SJSA1 (cell line): ENCODE data around the gene DLG5. TPM values are rescaled to one million over a fixed set of nuclear protein-coding genes. Genes with fewer than 3 reads are reported as not detected.

Experiments
- DNase-seq, 2 experiments: peaks; one replicate each; pipeline ENCODE4 v3.0.0-alpha.2; 2015 to 2020; ENCODE audit warnings: low spot score in 2 of 2, low read depth in 1 of 2
- H3K27ac ChIP-seq: fragments of 250-450 bp; sonication (Bioruptor Pico); 2 replicates; pipeline ENCODE4 v1.5.1; 2020; ENCODE audit warnings: mild to moderate bottlenecking, moderate library complexity
- H3K27me3 ChIP-seq: fragments of 250-450 bp; sonication (Bioruptor Pico); replicated peaks from 2 replicates; pipeline ENCODE4 v1.5.1; 2020; ENCODE audit warnings: mild to moderate bottlenecking, moderate library complexity
- H3K36me3 ChIP-seq: fragments of 250-450 bp; sonication (Bioruptor Pico); 2 replicates; pipeline ENCODE4 v1.5.1; 2020; ENCODE audit warnings: mild to moderate bottlenecking
- H3K4me1 ChIP-seq: fragments of 250-450 bp; sonication (Bioruptor Pico); replicated peaks from 2 replicates; pipeline ENCODE4 v1.6.1; 2021; ENCODE audit warnings: mild to moderate bottlenecking
- H3K4me3 ChIP-seq: fragments of 250-450 bp; sonication (Bioruptor Pico); 2 replicates; pipeline ENCODE4 v1.5.1; 2020; ENCODE audit warnings: mild to moderate bottlenecking
- H3K9me3 ChIP-seq: fragments of 250-450 bp; sonication (Bioruptor Pico); replicated peaks from 2 replicates; pipeline ENCODE4 v1.5.1; 2020; ENCODE audit warnings: mild to moderate bottlenecking
- total RNA-seq: library from RNA; depleted of rRNA; stranded (reverse); fragments of >200 nt; shearing (Covaris generic); gene quantifications from 2 replicates; pipeline ENCODE4 v1.2.3, GENCODE V29; 2014

DLG5 gene
- total RNA-seq, 1 experiment from 2014 or later: 27.6 TPM

GRCh38 chr10:77840636-77841035 is 85.9 kb downstream of the DLG5 start:
- no peak overlapping the region for H3K27ac ChIP-seq
- no peaks in the 10 kb centered on the region for H3K9me3 ChIP-seq
- H3K4me3 ChIP-seq: no peak overlapping the region
- H3K27me3 ChIP-seq: no peaks in the 10 kb centered on the region
- DNase-seq: no peak
- peaks cover 14% of the 10 kb centered on the region for H3K4me1 ChIP-seq
- peaks cover 63% of the 10 kb centered on the region for H3K36me3 ChIP-seq

GRCh38 chr10:77837925-77838595 is 88.5 kb downstream of the DLG5 start:
- no peak for DNase-seq
- Histone ChIP-seq H3K4me1 (no peaks in the 10 kb centered on the region), H3K27ac (no peak overlapping the region), H3K36me3 (peaks cover 74% of the 10 kb centered on the region), H3K4me3 (no peak overlapping the region), H3K9me3 (no peaks in the 10 kb centered on the region), H3K27me3 (no peaks in the 10 kb centered on the region)

- no peaks in the 10 kb centered on the region for H3K4me1 ChIP-seq
- no peak for DNase-seq
- no peak overlapping the region for H3K27ac ChIP-seq
- no peaks in the 10 kb centered on the region for H3K9me3 ChIP-seq
- H3K36me3 ChIP-seq: peaks cover 74% of the 10 kb centered on the region
- H3K27me3 ChIP-seq: no peaks in the 10 kb centered on the region
- no peak overlapping the region for H3K4me3 ChIP-seq
Measured at GRCh38 chr10:77837248-77837924, 89.2 kb downstream of the DLG5 start.

- Histone ChIP-seq H3K9me3 (no peaks in the 10 kb centered on the region), H3K4me3 (no peak overlapping the region), H3K4me1 (no peaks in the 10 kb centered on the region), H3K27ac (no peak overlapping the region), H3K27me3 (no peaks in the 10 kb centered on the region), H3K36me3 (peaks cover 75% of the 10 kb centered on the region)
- DNase-seq: no peak
Measured at GRCh38 chr10:77836299-77836820, 90.2 kb downstream of the DLG5 start.

GRCh38 chr10:77835669-77836086 is 90.9 kb downstream of the DLG5 start:
- Histone ChIP-seq H3K27ac (no peak overlapping the region), H3K4me3 (no peak overlapping the region), H3K9me3 (no peaks in the 10 kb centered on the region), H3K4me1 (no peaks in the 10 kb centered on the region), H3K36me3 (peaks cover 71% of the 10 kb centered on the region), H3K27me3 (no peaks in the 10 kb centered on the region)
- no peak for DNase-seq

- no peaks in the 10 kb centered on the region for H3K9me3 ChIP-seq
- H3K36me3 ChIP-seq: peaks cover 72% of the 10 kb centered on the region
- no peak overlapping the region for H3K27ac ChIP-seq
- no peak overlapping the region for H3K4me3 ChIP-seq
- no peaks in the 10 kb centered on the region for H3K27me3 ChIP-seq
- H3K4me1 ChIP-seq: no peaks in the 10 kb centered on the region
- no peak for DNase-seq
Measured at GRCh38 chr10:77834943-77835668, 91.4 kb downstream of the DLG5 start.

- no peak overlapping the region for H3K4me3 ChIP-seq
- no peaks in the 10 kb centered on the region for H3K27me3 ChIP-seq
- H3K4me1 ChIP-seq: no peaks in the 10 kb centered on the region
- no peaks in the 10 kb centered on the region for H3K9me3 ChIP-seq
- H3K36me3 ChIP-seq: peaks cover 78% of the 10 kb centered on the region
- DNase-seq: no peak
- no peak overlapping the region for H3K27ac ChIP-seq
Measured at GRCh38 chr10:77834540-77834939, 92.0 kb downstream of the DLG5 start.

GRCh38 chr10:77833792-77834191 is 92.8 kb downstream of the DLG5 start:
- H3K36me3 ChIP-seq: peaks cover 79% of the 10 kb centered on the region
- no peaks in the 10 kb centered on the region for H3K4me1 ChIP-seq
- no peak for DNase-seq
- no peaks in the 10 kb centered on the region for H3K9me3 ChIP-seq
- H3K4me3 ChIP-seq: no peak overlapping the region
- no peak overlapping the region for H3K27ac ChIP-seq
- no peaks in the 10 kb centered on the region for H3K27me3 ChIP-seq

- no peaks in the 10 kb centered on the region for H3K27me3 ChIP-seq
- no peak for DNase-seq
- H3K9me3 ChIP-seq: no peaks in the 10 kb centered on the region
- H3K36me3 ChIP-seq: peaks cover 74% of the 10 kb centered on the region
- no peaks in the 10 kb centered on the region for H3K4me1 ChIP-seq
- no peak overlapping the region for H3K4me3 ChIP-seq
- H3K27ac ChIP-seq: no peak overlapping the region
Measured at GRCh38 chr10:77833225-77833624, 93.3 kb downstream of the DLG5 start.

GRCh38 chr10:77832238-77832637 is 94.3 kb downstream of the DLG5 start:
- Histone ChIP-seq H3K4me1 (no peaks in the 10 kb centered on the region), H3K36me3 (peaks cover 70% of the 10 kb centered on the region), H3K27me3 (no peaks in the 10 kb centered on the region), H3K27ac (no peak overlapping the region), H3K9me3 (no peaks in the 10 kb centered on the region), H3K4me3 (no peak overlapping the region)
- DNase-seq: no peak

- H3K4me1 ChIP-seq: no peaks in the 10 kb centered on the region
Measured at GRCh38 chr10:77829356-77829755, 97.2 kb downstream of the DLG5 start.

GRCh38 chr10:77828377-77828776 is 98.2 kb downstream of the DLG5 start:
- no peak overlapping the region for H3K27ac ChIP-seq
- no peaks in the 10 kb centered on the region for H3K9me3 ChIP-seq
- no peaks in the 10 kb centered on the region for H3K27me3 ChIP-seq
- peaks cover 63% of the 10 kb centered on the region for H3K36me3 ChIP-seq
- no peak for DNase-seq
- H3K4me3 ChIP-seq: no peak overlapping the region
- no peaks in the 10 kb centered on the region for H3K4me1 ChIP-seq

More at GRCh38 chr10:77829356-77829755, 97.2 kb downstream of the DLG5 start:
- Histone ChIP-seq H3K36me3 (peaks cover 64% of the 10 kb centered on the region), H3K4me3 (no peak overlapping the region), H3K27ac (no peak overlapping the region), H3K27me3 (no peaks in the 10 kb centered on the region), H3K9me3 (no peaks in the 10 kb centered on the region)
- no peak for DNase-seq

- Histone ChIP-seq H3K36me3 (peaks cover 57% of the 10 kb centered on the region), H3K27me3 (no peaks in the 10 kb centered on the region), H3K27ac (no peak overlapping the region), H3K9me3 (no peaks in the 10 kb centered on the region), H3K4me1 (no peaks in the 10 kb centered on the region), H3K4me3 (no peak overlapping the region)
- DNase-seq: no peak
Measured at GRCh38 chr10:77827366-77827765, 99.2 kb downstream of the DLG5 start.

- Histone ChIP-seq H3K27ac (no peak overlapping the region), H3K36me3 (peaks cover 61% of the 10 kb centered on the region), H3K4me1 (no peaks in the 10 kb centered on the region), H3K9me3 (no peaks in the 10 kb centered on the region), H3K27me3 (no peaks in the 10 kb centered on the region), H3K4me3 (no peak overlapping the region)
- no peak for DNase-seq
Measured at GRCh38 chr10:77825965-77826364, 100.6 kb downstream of the DLG5 start.
